Vagina (tissue), 2 donors: ENCODE data around the gene SERPINA9.

Experiments
- POLR2A ChIP-seq, 2 donors: fragments of 450-650 bp; IDR thresholded peaks; one replicate each; pipeline ENCODE4 v1.6.1; 2017; ENCODE audit warnings: antibody characterized with exemption in 2 of 2, mild to moderate bottlenecking in 2 of 2, moderate library complexity in 2 of 2
- POLR2AphosphoS5 ChIP-seq, 2 donors: sonication (generic); formaldehyde crosslinking; IDR thresholded peaks; one replicate each; pipeline ENCODE4 v1.9.0; 2017; ENCODE audit warnings: antibody characterized with exemption in 2 of 2, mild to moderate bottlenecking in 2 of 2, low read depth in 1 of 2; ENCODE audit not compliant: insufficient read depth in 1 of 2
- TF ChIP-seq, protein P1 (sequence below), 3 experiments: fragments of 450-650 bp in 2 of 3; fragments of 200-600 bp in 1 of 3; sonication (generic) in 1 of 3; IDR thresholded peaks; one replicate each; pipeline ENCODE4 v1.5.1; 2017 to 2019; ENCODE audit warnings: antibody characterized with exemption in 3 of 3, mild to moderate bottlenecking in 2 of 3, moderate library complexity in 2 of 3

DNA sequence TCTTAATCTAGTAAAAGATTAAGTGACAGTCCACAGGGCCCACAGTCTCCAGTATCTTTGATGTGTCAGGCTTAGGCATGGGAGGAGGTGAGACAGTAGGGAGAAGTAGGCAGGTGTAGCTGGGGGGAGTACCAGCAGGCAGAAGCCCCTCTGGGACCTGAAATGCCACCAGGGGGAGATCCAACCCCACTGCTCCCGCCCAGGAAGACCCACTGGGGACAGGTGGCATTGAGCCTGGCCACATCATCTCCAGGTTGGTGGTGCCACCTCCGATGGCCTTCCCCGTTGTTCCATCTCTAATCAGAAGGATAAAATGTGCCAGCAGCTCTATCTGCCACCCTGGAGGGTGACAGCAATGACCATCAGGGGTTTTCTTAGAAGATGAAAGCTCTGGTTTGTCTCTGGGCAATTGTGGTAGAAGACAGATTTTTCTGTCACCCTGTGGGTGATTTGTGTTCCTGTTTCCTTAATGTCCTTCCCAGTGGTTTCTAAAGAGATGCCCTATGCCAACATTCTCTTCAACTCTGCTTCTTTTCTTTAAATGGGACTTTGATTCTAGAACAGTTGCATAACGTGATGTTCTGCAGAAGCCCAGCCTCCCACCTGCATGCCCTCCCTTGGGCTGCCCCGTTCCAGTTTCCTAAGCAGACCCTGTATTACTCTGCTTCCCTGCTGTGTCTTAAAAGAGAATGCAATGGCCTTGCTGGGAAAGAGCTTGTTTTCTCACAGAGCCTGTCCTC is 45.5 kb upstream of the SERPINA9 start:
- TF ChIP-seq, protein P1, sequence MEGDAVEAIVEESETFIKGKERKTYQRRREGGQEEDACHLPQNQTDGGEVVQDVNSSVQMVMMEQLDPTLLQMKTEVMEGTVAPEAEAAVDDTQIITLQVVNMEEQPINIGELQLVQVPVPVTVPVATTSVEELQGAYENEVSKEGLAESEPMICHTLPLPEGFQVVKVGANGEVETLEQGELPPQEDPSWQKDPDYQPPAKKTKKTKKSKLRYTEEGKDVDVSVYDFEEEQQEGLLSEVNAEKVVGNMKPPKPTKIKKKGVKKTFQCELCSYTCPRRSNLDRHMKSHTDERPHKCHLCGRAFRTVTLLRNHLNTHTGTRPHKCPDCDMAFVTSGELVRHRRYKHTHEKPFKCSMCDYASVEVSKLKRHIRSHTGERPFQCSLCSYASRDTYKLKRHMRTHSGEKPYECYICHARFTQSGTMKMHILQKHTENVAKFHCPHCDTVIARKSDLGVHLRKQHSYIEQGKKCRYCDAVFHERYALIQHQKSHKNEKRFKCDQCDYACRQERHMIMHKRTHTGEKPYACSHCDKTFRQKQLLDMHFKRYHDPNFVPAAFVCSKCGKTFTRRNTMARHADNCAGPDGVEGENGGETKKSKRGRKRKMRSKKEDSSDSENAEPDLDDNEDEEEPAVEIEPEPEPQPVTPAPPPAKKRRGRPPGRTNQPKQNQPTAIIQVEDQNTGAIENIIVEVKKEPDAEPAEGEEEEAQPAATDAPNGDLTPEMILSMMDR (IDR thresholded peaks at IDR 0.05), result no peak
- no peak for TF ChIP-seq POLR2A (IDR thresholded peaks at IDR 0.05)
- no peak for TF ChIP-seq POLR2AphosphoS5 (IDR thresholded peaks at IDR 0.05; ENCODE audit: insufficient read depth in 1 of 2, low read depth in 1 of 2)
